GM12864 (cell line): ENCODE results near the gene WIPI1.

Experiments
- DNase-seq: peaks from one replicate; pipeline ENCODE4 v3.0.0-alpha.2; 2011; ENCODE audit warnings: low read depth
- H3K4me3 ChIP-seq: 2 replicates; pipeline ENCODE4 v1.5.1; 2011; ENCODE audit warnings: mild to moderate bottlenecking, low read depth, low read length, control low read depth
- CTCF ChIP-seq: IDR thresholded peaks from 2 replicates; pipeline ENCODE4 v1.5.1; 2011; ENCODE audit warnings: low read depth, mild to moderate bottlenecking, moderate library complexity, low read length, control low read depth, inconsistent platforms; ENCODE audit errors: missing control alignments

Gene WIPI1

GRCh38 chr17:68453991-68454665 lies 3.2 kb downstream of the WIPI1 start:
- DNase-seq, result no peak
- no peak for TF ChIP-seq CTCF
- no peak overlapping the region for H3K4me3 ChIP-seq

- no peak overlapping the region for H3K4me3 ChIP-seq
- TF ChIP-seq CTCF, result no peak
- DNase-seq, result no peak
These were observed 4.5 kb downstream of the WIPI1 start for GRCh38 chr17:68452724-68453290.

GRCh38 chr17:68451670-68452354 lies 5.5 kb downstream of the WIPI1 start:
- no peak overlapping the region for H3K4me3 ChIP-seq
- TF ChIP-seq CTCF, result no peak
- DNase-seq, result no peak

GRCh38 chr17:68450801-68451200 lies 6.5 kb downstream of the WIPI1 start:
- no peak for TF ChIP-seq CTCF
- H3K4me3 ChIP-seq, result no peak overlapping the region
- DNase-seq, result no peak

- no peak for DNase-seq
- no peak for TF ChIP-seq CTCF
- no peak overlapping the region for H3K4me3 ChIP-seq
These were observed 6.9 kb downstream of the WIPI1 start for GRCh38 chr17:68450391-68450790.

- TF ChIP-seq CTCF, result no peak
These were observed 8.1 kb downstream of the WIPI1 start for GRCh38 chr17:68449021-68449739.

More at GRCh38 chr17:68449021-68449739, 8.1 kb downstream of the WIPI1 start:
- DNase-seq, result no peak
- H3K4me3 ChIP-seq, result no peak overlapping the region
